ENCODE measurements around the gene GAB3. TPM values are rescaled to one million over a fixed set of nuclear protein-coding genes. Genes with fewer than 3 reads are reported as not detected.
"Not testable (repeated sequence)": the region's sequence is repeated elsewhere in the genome, so short reads cannot be mapped to it uniquely, and the experiment has no call there.

Gene GAB3
- total and polyA plus RNA-seq, 2 donors (not counting 3 experiments of a cell fraction or from before 2014, with no cell fraction given), result 6.0 to 6.2 TPM

DNA sequence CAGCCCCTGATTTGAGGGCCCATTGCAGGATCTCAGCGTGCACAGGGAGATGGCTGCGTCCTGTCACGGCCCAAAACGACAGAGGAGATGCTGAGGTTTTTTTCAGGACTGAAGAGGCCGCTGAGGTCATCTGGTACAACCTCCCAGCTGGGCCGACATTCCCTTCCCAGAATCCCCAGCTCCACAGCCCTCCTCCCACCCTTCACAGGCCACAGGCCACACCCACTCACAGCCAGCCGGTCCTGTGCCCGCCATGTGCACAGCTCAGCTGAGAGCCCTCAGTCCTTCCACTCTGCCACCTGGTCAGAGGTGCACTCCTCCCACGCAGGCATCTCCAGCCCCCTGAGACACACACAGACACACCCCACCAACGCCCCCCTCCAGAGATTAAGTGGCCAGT, 109.1 kb downstream of the GAB3 start:
- H3K4me1 ChIP-seq (ENCODE audit: control insufficient read depth, extremely low read depth, insufficient read depth, low read length); H3K27ac ChIP-seq (ENCODE audit: insufficient read depth, low read depth, low read length); H3K36me3 ChIP-seq (ENCODE audit: control insufficient read depth in 2 of 2, extremely low read depth in 1 of 2, insufficient read depth in 2 of 2, low read length in 2 of 2); H3K79me2 ChIP-seq (ENCODE audit: control insufficient read depth, insufficient read depth, low read length); H2AFZ ChIP-seq (ENCODE audit: low read depth, low read length); H3K9me1 ChIP-seq (replicated peaks; ENCODE audit: control insufficient read depth, extremely low read depth, insufficient read depth, low read length); dilution Hi-C loops (cut with MboI; ENCODE audit: extremely low pct_ligation_motif_present, low sequenced_read_pairs); DNase-seq (ENCODE audit: low read depth, low spot score); intact Hi-C loops (cut with micrococcal nuclease); H3K4me2 ChIP-seq (ENCODE audit: insufficient read depth, low read length); FAIRE-seq; CTCF ChIA-PET; BruUV-seq (replicated peaks); H3K27me3 ChIP-seq (ENCODE audit: control insufficient read depth in 2 of 2, insufficient read depth in 2 of 2, low read length in 2 of 2); H4K20me1 ChIP-seq (replicated peaks; ENCODE audit: control insufficient read depth, extremely low read depth, insufficient read depth, low read length); H3K9me3 ChIP-seq (replicated peaks; ENCODE audit: control insufficient read depth, insufficient read depth, low read length); POLR2A ChIA-PET; H3K4me3 ChIP-seq (replicated peaks in 1 of 3; ENCODE audit: insufficient read depth in 1 of 3, low read depth in 1 of 3, low read length in 3 of 3); H3K9ac ChIP-seq (replicated peaks; ENCODE audit: extremely low read depth, insufficient read depth, low read length): not testable (repeated sequence)

- DNase-seq (ENCODE audit: low read depth, low spot score); POLR2A ChIA-PET; H3K4me1 ChIP-seq (ENCODE audit: control insufficient read depth, extremely low read depth, insufficient read depth, low read length); intact Hi-C loops (cut with micrococcal nuclease); H2AFZ ChIP-seq (ENCODE audit: low read depth, low read length); H3K27me3 ChIP-seq (ENCODE audit: control insufficient read depth in 2 of 2, insufficient read depth in 2 of 2, low read length in 2 of 2); H3K4me3 ChIP-seq (replicated peaks in 1 of 3; ENCODE audit: insufficient read depth in 1 of 3, low read depth in 1 of 3, low read length in 3 of 3); dilution Hi-C loops (cut with MboI; ENCODE audit: extremely low pct_ligation_motif_present, low sequenced_read_pairs); H3K79me2 ChIP-seq (ENCODE audit: control insufficient read depth, insufficient read depth, low read length); H3K4me2 ChIP-seq (ENCODE audit: insufficient read depth, low read length); H4K20me1 ChIP-seq (replicated peaks; ENCODE audit: control insufficient read depth, extremely low read depth, insufficient read depth, low read length); H3K9me1 ChIP-seq (replicated peaks; ENCODE audit: control insufficient read depth, extremely low read depth, insufficient read depth, low read length); BruUV-seq (replicated peaks); H3K9me3 ChIP-seq (replicated peaks; ENCODE audit: control insufficient read depth, insufficient read depth, low read length); H3K9ac ChIP-seq (replicated peaks; ENCODE audit: extremely low read depth, insufficient read depth, low read length); CTCF ChIA-PET; FAIRE-seq; H3K27ac ChIP-seq (ENCODE audit: insufficient read depth, low read depth, low read length); H3K36me3 ChIP-seq (ENCODE audit: control insufficient read depth in 2 of 2, extremely low read depth in 1 of 2, insufficient read depth in 2 of 2, low read length in 2 of 2): not testable (repeated sequence)
Observed at GRCh38 chrX:154633661-154634060, 117.2 kb downstream of the GAB3 start.

DNA sequence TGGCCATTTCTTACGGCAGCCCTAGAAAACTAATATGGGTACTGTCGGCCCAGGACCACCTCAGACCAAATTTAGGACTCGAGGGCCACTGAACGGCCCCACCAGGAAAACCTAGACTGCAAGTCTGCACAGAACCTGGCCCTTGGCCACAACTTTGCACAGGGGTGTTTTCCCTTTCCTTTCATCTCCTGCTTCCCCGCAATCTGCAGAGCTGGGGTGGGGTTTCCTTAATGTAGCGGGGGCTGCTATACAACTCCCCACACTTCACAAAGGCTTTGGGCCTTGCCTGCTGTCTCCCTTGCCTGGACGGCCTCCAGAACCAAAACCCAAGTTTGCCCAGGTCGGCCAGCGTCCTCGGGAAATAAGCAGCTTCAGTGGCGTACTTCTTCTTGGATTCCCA, 119.9 kb downstream of the GAB3 start:
- H4K20me1 ChIP-seq (replicated peaks; ENCODE audit: control insufficient read depth, extremely low read depth, insufficient read depth, low read length); H3K9me1 ChIP-seq (replicated peaks; ENCODE audit: control insufficient read depth, extremely low read depth, insufficient read depth, low read length); intact Hi-C loops (cut with micrococcal nuclease); BruUV-seq (replicated peaks); H3K9ac ChIP-seq (replicated peaks; ENCODE audit: extremely low read depth, insufficient read depth, low read length); DNase-seq (ENCODE audit: low read depth, low spot score); H3K27ac ChIP-seq (ENCODE audit: insufficient read depth, low read depth, low read length); H3K79me2 ChIP-seq (ENCODE audit: control insufficient read depth, insufficient read depth, low read length); CTCF ChIA-PET; H3K4me2 ChIP-seq (ENCODE audit: insufficient read depth, low read length); H3K9me3 ChIP-seq (replicated peaks; ENCODE audit: control insufficient read depth, insufficient read depth, low read length); POLR2A ChIA-PET; H2AFZ ChIP-seq (ENCODE audit: low read depth, low read length); H3K36me3 ChIP-seq (ENCODE audit: control insufficient read depth in 2 of 2, extremely low read depth in 1 of 2, insufficient read depth in 2 of 2, low read length in 2 of 2); H3K4me1 ChIP-seq (ENCODE audit: control insufficient read depth, extremely low read depth, insufficient read depth, low read length); dilution Hi-C loops (cut with MboI; ENCODE audit: extremely low pct_ligation_motif_present, low sequenced_read_pairs); H3K27me3 ChIP-seq (ENCODE audit: control insufficient read depth in 2 of 2, insufficient read depth in 2 of 2, low read length in 2 of 2); FAIRE-seq; H3K4me3 ChIP-seq (replicated peaks in 1 of 3; ENCODE audit: insufficient read depth in 1 of 3, low read depth in 1 of 3, low read length in 3 of 3): not testable (repeated sequence)

- CTCF ChIA-PET; DNase-seq (ENCODE audit: low read depth, low spot score); H3K27me3 ChIP-seq (ENCODE audit: control insufficient read depth in 2 of 2, insufficient read depth in 2 of 2, low read length in 2 of 2); H3K36me3 ChIP-seq (ENCODE audit: control insufficient read depth in 2 of 2, extremely low read depth in 1 of 2, insufficient read depth in 2 of 2, low read length in 2 of 2); intact Hi-C loops (cut with micrococcal nuclease); H3K9me3 ChIP-seq (replicated peaks; ENCODE audit: control insufficient read depth, insufficient read depth, low read length); H4K20me1 ChIP-seq (replicated peaks; ENCODE audit: control insufficient read depth, extremely low read depth, insufficient read depth, low read length); POLR2A ChIA-PET; H3K9ac ChIP-seq (replicated peaks; ENCODE audit: extremely low read depth, insufficient read depth, low read length); H3K4me3 ChIP-seq (replicated peaks in 1 of 3; ENCODE audit: insufficient read depth in 1 of 3, low read depth in 1 of 3, low read length in 3 of 3); H3K4me2 ChIP-seq (ENCODE audit: insufficient read depth, low read length); dilution Hi-C loops (cut with MboI; ENCODE audit: extremely low pct_ligation_motif_present, low sequenced_read_pairs); H3K27ac ChIP-seq (ENCODE audit: insufficient read depth, low read depth, low read length); H3K79me2 ChIP-seq (ENCODE audit: control insufficient read depth, insufficient read depth, low read length); FAIRE-seq; H3K4me1 ChIP-seq (ENCODE audit: control insufficient read depth, extremely low read depth, insufficient read depth, low read length); BruUV-seq (replicated peaks); H2AFZ ChIP-seq (ENCODE audit: low read depth, low read length); H3K9me1 ChIP-seq (replicated peaks; ENCODE audit: control insufficient read depth, extremely low read depth, insufficient read depth, low read length): not testable (repeated sequence)
Observed at GRCh38 chrX:154628960-154629359, 121.9 kb downstream of the GAB3 start.
